NCI-H2029 treated with DMSO at 0.1 percent for 48 hours (cell line): ENCODE measurements around the gene ZFP36L2.
"Not testable (repeated sequence)": the region's sequence is repeated elsewhere in the genome, so short reads cannot be mapped to it uniquely, and the experiment has no call there.

Experiments used
- DNase-seq: peaks from one replicate; lab custom pipeline; 2025; lab: John Stamatoyannopoulos, UW

Gene ZFP36L2

GRCh38 chr2:43207553-43208300 is 18.7 kb downstream of the ZFP36L2 start:
- DNase-seq, result no peak

GRCh38 chr2:43206602-43207001 is 19.8 kb downstream of the ZFP36L2 start:
- no peak for DNase-seq

- DNase-seq, result no peak
Observed at GRCh38 chr2:43203373-43203772, 23.0 kb downstream of the ZFP36L2 start.

- no peak for DNase-seq
Observed at GRCh38 chr2:43202289-43202688, 24.1 kb downstream of the ZFP36L2 start.

GRCh38 chr2:43201497-43201896 is 24.9 kb downstream of the ZFP36L2 start:
- DNase-seq, result no peak

- no peak for DNase-seq
Observed at GRCh38 chr2:43201016-43201415, 25.4 kb downstream of the ZFP36L2 start.

GRCh38 chr2:43199492-43200488 is 26.6 kb downstream of the ZFP36L2 start:
- DNase-seq, result no peak

GRCh38 chr2:43198263-43198662 is 28.1 kb downstream of the ZFP36L2 start:
- DNase-seq, result no peak

GRCh38 chr2:43197588-43197896 is 28.9 kb downstream of the ZFP36L2 start:
- no peak for DNase-seq

- no peak for DNase-seq
Observed at GRCh38 chr2:43196768-43197587, 29.4 kb downstream of the ZFP36L2 start.

GRCh38 chr2:43194121-43194869 is 32.1 kb downstream of the ZFP36L2 start:
- DNase-seq, result no peak

GRCh38 chr2:43193652-43194120 is 32.7 kb downstream of the ZFP36L2 start:
- DNase-seq, result no peak

- no peak for DNase-seq
Observed at GRCh38 chr2:43192744-43193651, 33.4 kb downstream of the ZFP36L2 start.

- DNase-seq, result no peak
Observed at GRCh38 chr2:43191947-43192516, 34.4 kb downstream of the ZFP36L2 start.

- DNase-seq, result no peak
Observed at GRCh38 chr2:43190311-43191052, 35.9 kb downstream of the ZFP36L2 start.

GRCh38 chr2:43189861-43190260 is 36.5 kb downstream of the ZFP36L2 start:
- DNase-seq, result not testable (repeated sequence)

- DNase-seq, result no peak
Observed at GRCh38 chr2:43188561-43189386, 37.6 kb downstream of the ZFP36L2 start.

GRCh38 chr2:43186679-43187374 is 39.6 kb downstream of the ZFP36L2 start:
- DNase-seq, result no peak
